PC-3 (cell line): ENCODE data around the gene RORB. TPM values are rescaled to one million over a fixed set of nuclear protein-coding genes. Genes with fewer than 3 reads are reported as not detected.

ENCODE experiments used
- ATAC-seq: fragments of 200-7000 bp; cut with Tn5 transposase; 2 replicates; pipeline ENCODE4 v1.9.1; 2020; ENCODE audit warnings: mild to moderate bottlenecking, moderate library complexity
- BruUV-seq: library from RNA; stranded (reverse); fragments of 400-500 nt; replicated peaks from 2 replicates; lab custom pipeline; 2021; lab: Mats Ljungman, UMichigan
- CTCF ChIA-PET: fragments of 300-600 bp; sonication (Branson Sonifier 250); formaldehyde crosslinking; loops from one replicate; lab custom pipeline; 2022; ENCODE audit warnings: antibody characterized with exemption; lab: Charles Lee
- POLR2A ChIA-PET: fragments of 300-600 bp; sonication (Branson Sonifier 250); formaldehyde crosslinking; loops from one replicate; lab custom pipeline; 2022; ENCODE audit warnings: antibody characterized with exemption; ENCODE audit not compliant: unreplicated experiment; lab: Charles Lee
- DNase-seq: peaks from one replicate; pipeline ENCODE4 v3.0.0-alpha.2; 2015
- H2AFZ ChIP-seq: fragments of 300-600 bp; sonication (generic); 2 replicates; pipeline ENCODE4 v1.6.0; 2016; ENCODE audit warnings: antibody characterized with exemption, low read length
- H3F3A ChIP-seq: fragments of 300-600 bp; sonication (generic); one replicate; pipeline ENCODE4 v1.6.0; 2017; ENCODE audit warnings: antibody characterized with exemption, low read length, control low read depth, mild to moderate bottlenecking; ENCODE audit not compliant: unreplicated experiment
- H3K27ac ChIP-seq: fragments of 300-600 bp; sonication (generic); 2 replicates; pipeline ENCODE4 v1.5.1; 2016; ENCODE audit warnings: mild to moderate bottlenecking, low read length
- H3K27me3 ChIP-seq: fragments of 300-600 bp; sonication (generic); 2 replicates; pipeline ENCODE4 v1.6.1; 2016; ENCODE audit warnings: low read length, mixed read lengths
- H3K36me3 ChIP-seq: fragments of 300-600 bp; sonication (generic); 2 replicates; pipeline ENCODE4 v1.6.1; 2016; ENCODE audit warnings: low read depth, mixed run types, low read length, mixed read lengths
- H3K4me1 ChIP-seq: fragments of 300-600 bp; sonication (generic); 2 replicates; pipeline ENCODE4 v1.5.1; 2016; ENCODE audit warnings: low read length; ENCODE audit not compliant: insufficient read depth
- H3K4me2 ChIP-seq: fragments of 300-600 bp; sonication (generic); 2 replicates; pipeline ENCODE4 v1.6.0; 2016; ENCODE audit warnings: low read length
- H3K4me3 ChIP-seq: fragments of 300-600 bp; sonication (generic); 2 replicates; pipeline ENCODE4 v1.5.1; 2016; ENCODE audit warnings: mild to moderate bottlenecking, low read length, mixed read lengths
- H3K79me2 ChIP-seq: fragments of 300-600 bp; sonication (generic); 2 replicates; pipeline ENCODE4 v1.6.1; 2017; ENCODE audit warnings: low read length, mixed read lengths
- H3K9ac ChIP-seq: fragments of 300-600 bp; sonication (generic); 2 replicates; pipeline ENCODE4 v1.6.0; 2016; ENCODE audit warnings: mild to moderate bottlenecking, low read length
- H3K9me2 ChIP-seq: fragments of 300-600 bp; sonication (generic); replicated peaks from 2 replicates; pipeline ENCODE4 v1.6.1; 2016; ENCODE audit warnings: mixed run types, low read length, mixed read lengths
- H3K9me3 ChIP-seq: fragments of 300-600 bp; sonication (generic); 2 replicates; pipeline ENCODE4 v1.6.1; 2016; ENCODE audit warnings: low read length, mixed read lengths
- H4K20me1 ChIP-seq: fragments of 300-600 bp; sonication (generic); 2 replicates; pipeline ENCODE4 v1.6.1; 2016; ENCODE audit warnings: low read length, mixed read lengths
- EZH2 ChIP-seq: fragments of 300-600 bp; sonication (generic); IDR thresholded peaks from one replicate; pipeline ENCODE4 v1.6.1; 2017; ENCODE audit warnings: antibody characterized with exemption, mild to moderate bottlenecking, low read length; ENCODE audit not compliant: unreplicated experiment
- EZH2phosphoT487 ChIP-seq: fragments of 300-600 bp; sonication (generic); IDR thresholded peaks from 2 replicates; pipeline ENCODE4 v1.6.1; 2018; ENCODE audit warnings: mild to moderate bottlenecking, antibody characterized with exemption, low read length, borderline replicate concordance
- intact Hi-C: fragments of 100-400 bp; cut with micrococcal nuclease; formaldehyde crosslinking; loops from 2 replicates; pipeline ENCODE4 v1.9.0; 2023
- total RNA-seq: library from RNA; depleted of rRNA; stranded (reverse); fragments of >200 nt; gene quantifications from 2 replicates; pipeline ENCODE4 v1.2.3, GENCODE V29; 2014
- TF ChIP-seq, protein P1 (sequence below): fragments of 300-600 bp; sonication (generic); conservative IDR thresholded peaks from 2 replicates; pipeline ENCODE4 v1.5.1; 2017; ENCODE audit warnings: antibody characterized with exemption, low read depth, mild to moderate bottlenecking, low read length

The RORB gene
- total RNA-seq, 1 experiment from 2014 or later: not detected

DNA sequence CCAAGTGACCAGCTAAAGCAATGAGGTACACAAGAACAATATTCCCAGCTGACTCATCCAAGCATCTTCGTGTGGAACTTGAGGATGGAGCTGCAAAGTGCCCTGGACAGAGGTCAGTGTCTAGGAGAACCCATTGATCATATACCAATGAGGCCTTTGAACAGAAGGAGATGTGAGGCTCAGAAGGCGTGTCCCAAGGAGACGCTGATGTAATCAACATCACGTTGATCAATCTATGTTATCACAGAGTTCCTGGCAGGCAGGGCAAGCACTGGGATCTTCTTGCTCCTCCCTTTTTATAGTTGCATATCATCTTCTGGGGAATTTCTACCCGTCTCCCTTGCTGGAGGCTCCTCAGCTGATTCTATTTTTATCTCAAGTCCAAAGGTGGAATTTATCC, 227.2 kb downstream of the RORB start:
- H3K9me3 ChIP-seq: no peaks in the 10 kb centered on the region
- H3K27ac ChIP-seq: no peak overlapping the region
- ChIA-PET CTCF (no interaction called here), POLR2A (no interaction called here)
- no peaks in the 10 kb centered on the region for H3F3A ChIP-seq
- no TSS peak for BruUV-seq
- H3K4me3 ChIP-seq: no peak overlapping the region
- intact Hi-C loops: no loop called here
- H3K27me3 ChIP-seq: peaks cover 16% of the 10 kb centered on the region
- H3K9me2 ChIP-seq: no peaks in the 10 kb centered on the region
- H3K4me2 ChIP-seq: no peak overlapping the region
- no peak overlapping the region for H2AFZ ChIP-seq
- ATAC-seq: no peak
- no peak for DNase-seq
- H3K9ac ChIP-seq: no peak overlapping the region
- H3K36me3 ChIP-seq: no peaks in the 10 kb centered on the region
- TF ChIP-seq EZH2phosphoT487: no peak
- no peak for TF ChIP-seq EZH2
- TF ChIP-seq, protein P1, sequence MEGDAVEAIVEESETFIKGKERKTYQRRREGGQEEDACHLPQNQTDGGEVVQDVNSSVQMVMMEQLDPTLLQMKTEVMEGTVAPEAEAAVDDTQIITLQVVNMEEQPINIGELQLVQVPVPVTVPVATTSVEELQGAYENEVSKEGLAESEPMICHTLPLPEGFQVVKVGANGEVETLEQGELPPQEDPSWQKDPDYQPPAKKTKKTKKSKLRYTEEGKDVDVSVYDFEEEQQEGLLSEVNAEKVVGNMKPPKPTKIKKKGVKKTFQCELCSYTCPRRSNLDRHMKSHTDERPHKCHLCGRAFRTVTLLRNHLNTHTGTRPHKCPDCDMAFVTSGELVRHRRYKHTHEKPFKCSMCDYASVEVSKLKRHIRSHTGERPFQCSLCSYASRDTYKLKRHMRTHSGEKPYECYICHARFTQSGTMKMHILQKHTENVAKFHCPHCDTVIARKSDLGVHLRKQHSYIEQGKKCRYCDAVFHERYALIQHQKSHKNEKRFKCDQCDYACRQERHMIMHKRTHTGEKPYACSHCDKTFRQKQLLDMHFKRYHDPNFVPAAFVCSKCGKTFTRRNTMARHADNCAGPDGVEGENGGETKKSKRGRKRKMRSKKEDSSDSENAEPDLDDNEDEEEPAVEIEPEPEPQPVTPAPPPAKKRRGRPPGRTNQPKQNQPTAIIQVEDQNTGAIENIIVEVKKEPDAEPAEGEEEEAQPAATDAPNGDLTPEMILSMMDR: no peak
- no peaks in the 10 kb centered on the region for H3K4me1 ChIP-seq
- no peaks in the 10 kb centered on the region for H3K79me2 ChIP-seq
- H4K20me1 ChIP-seq: no peaks in the 10 kb centered on the region

DNA sequence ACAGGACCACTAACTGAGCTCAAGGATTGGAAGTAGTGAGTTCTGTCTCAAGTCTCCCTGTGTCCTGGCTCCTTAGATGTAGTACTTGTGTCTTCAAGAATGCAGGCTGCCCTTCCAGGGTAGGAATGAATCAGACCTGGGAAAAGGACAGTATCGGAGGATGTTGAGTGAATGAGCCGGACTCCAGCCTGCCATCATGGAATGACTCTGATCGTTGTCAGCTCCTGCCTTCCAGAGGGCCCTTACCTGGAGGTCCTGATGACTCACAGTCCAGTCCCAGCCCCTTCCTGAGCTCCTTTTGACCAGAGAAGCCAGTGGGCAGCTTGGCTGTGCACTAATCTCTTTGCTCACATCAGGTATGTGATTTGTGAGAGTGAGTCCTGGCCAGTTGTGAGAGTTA, 229.4 kb downstream of the RORB start:
- DNase-seq (no peak), ATAC-seq (no peak)
- TF ChIP-seq, protein P1: no peak
- no peak for TF ChIP-seq EZH2phosphoT487
- H3K4me1 ChIP-seq: no peaks in the 10 kb centered on the region
- H2AFZ ChIP-seq: no peak overlapping the region
- no peaks in the 10 kb centered on the region for H3K9me2 ChIP-seq
- no TSS peak for BruUV-seq
- H3K27ac ChIP-seq: no peak overlapping the region
- no peaks in the 10 kb centered on the region for H4K20me1 ChIP-seq
- POLR2A ChIA-PET: no interaction called here
- H3K36me3 ChIP-seq: no peaks in the 10 kb centered on the region
- CTCF ChIA-PET: no interaction called here
- intact Hi-C loops: no loop called here
- H3K4me3 ChIP-seq: no peak overlapping the region
- no peak overlapping the region for H3K4me2 ChIP-seq
- no peaks in the 10 kb centered on the region for H3K9me3 ChIP-seq
- no peaks in the 10 kb centered on the region for H3K79me2 ChIP-seq
- H3F3A ChIP-seq: no peaks in the 10 kb centered on the region
- H3K27me3 ChIP-seq: peaks cover 25% of the 10 kb centered on the region
- H3K9ac ChIP-seq: no peak overlapping the region

DNA sequence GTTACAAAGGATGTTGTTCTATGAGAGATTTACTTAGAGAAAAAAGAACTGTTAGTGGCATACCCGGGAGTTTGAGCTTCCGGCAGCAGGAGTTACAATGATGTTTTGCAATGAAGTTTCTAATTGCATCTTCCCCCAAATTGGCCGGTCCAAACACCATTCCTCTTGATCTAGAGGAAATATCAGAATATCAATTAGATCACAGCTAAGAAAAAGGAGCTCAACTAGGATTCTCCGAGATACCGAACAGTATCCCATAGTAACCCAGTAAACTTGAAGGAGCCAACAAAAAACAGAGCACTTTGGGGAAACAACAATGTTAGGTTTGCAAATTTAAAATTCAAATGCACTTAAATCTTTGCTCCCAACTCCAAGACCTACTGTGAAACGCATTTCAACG, 231.0 kb downstream of the RORB start:
- Histone ChIP-seq H3K27me3 (peaks cover 25% of the 10 kb centered on the region), H3K9me2 (no peaks in the 10 kb centered on the region), H3K9ac (no peak overlapping the region), H3K4me1 (no peaks in the 10 kb centered on the region), H3K27ac (no peak overlapping the region), H3K9me3 (no peaks in the 10 kb centered on the region), H3F3A (no peaks in the 10 kb centered on the region), H3K4me3 (no peak overlapping the region), H3K36me3 (no peaks in the 10 kb centered on the region), H2AFZ (no peak overlapping the region), H3K79me2 (no peaks in the 10 kb centered on the region), H4K20me1 (no peaks in the 10 kb centered on the region), H3K4me2 (no peak overlapping the region)
- intact Hi-C loops: no loop called here
- BruUV-seq: no TSS peak
- ChIA-PET POLR2A (no interaction called here), CTCF (no interaction called here)
- no peak for ATAC-seq
- no peak for DNase-seq
- TF ChIP-seq, protein P1: no peak
- no peak for TF ChIP-seq EZH2phosphoT487
- no peak for TF ChIP-seq EZH2
